DMS79 treated with DMSO at 0.1 percent for 48 hours (cell line): ENCODE data around the gene MTCL1.
A peak's percentile ranks its signal among the peaks of the same experiment; 100 is the strongest.

ENCODE experiments used
- DNase-seq: peaks from one replicate; lab custom pipeline; 2025; lab: John Stamatoyannopoulos, UW

MTCL1 gene

GRCh38 chr18:8835521-8835953, 130.2 kb downstream of the MTCL1 start:
- no peak for DNase-seq

DNA sequence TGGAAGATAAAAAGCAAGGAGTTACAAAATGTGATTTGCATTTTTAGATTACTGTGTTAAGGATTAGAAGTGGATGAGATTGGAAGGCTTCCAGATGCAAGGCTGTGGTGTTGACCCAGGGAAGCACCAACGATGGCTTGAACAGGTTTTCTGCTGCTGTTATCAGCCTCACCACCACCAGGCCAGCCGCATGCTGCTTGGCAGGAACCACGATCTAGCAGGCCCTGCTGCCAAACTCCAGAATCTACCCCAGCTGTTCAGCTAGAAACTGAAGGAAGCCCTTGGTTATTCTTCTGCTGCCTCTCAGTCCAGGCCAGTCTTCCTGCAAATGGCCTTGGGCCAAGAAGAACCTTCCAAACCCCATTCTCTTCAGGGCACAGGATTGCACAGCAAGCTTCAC, 133.9 kb downstream of the MTCL1 start:
- no peak for DNase-seq

- DNase-seq: no peak
These were observed 136.6 kb downstream of the MTCL1 start for GRCh38 chr18:8841781-8842485.

- DNase-seq: no peak
These were observed 137.2 kb downstream of the MTCL1 start for GRCh38 chr18:8842506-8842905.

- DNase-seq: no peak
These were observed 137.6 kb downstream of the MTCL1 start for GRCh38 chr18:8843005-8843404.

GRCh38 chr18:8844721-8845148, 139.4 kb downstream of the MTCL1 start:
- peak; percentile 87 for DNase-seq

DNA sequence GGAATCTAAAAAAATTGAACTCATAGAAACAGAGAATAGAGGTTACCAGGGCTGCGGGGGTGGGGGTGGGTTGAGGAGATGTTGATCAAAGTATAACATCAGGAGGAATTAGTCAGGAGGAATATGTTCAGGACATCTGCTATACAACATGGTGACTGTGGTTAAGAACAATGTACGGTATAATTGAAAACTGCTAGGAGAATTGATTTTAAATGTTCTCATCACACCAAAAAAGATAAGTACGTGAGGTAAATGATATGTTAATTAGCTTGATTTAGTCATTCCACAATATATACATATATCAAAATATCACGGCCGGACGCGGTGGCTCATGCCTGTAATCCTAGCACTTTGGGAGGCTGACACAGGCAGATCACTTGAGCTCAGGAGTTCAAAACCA, 140.2 kb downstream of the MTCL1 start:
- no peak for DNase-seq

GRCh38 chr18:8847066-8847755, 141.9 kb downstream of the MTCL1 start:
- no peak for DNase-seq

DNA sequence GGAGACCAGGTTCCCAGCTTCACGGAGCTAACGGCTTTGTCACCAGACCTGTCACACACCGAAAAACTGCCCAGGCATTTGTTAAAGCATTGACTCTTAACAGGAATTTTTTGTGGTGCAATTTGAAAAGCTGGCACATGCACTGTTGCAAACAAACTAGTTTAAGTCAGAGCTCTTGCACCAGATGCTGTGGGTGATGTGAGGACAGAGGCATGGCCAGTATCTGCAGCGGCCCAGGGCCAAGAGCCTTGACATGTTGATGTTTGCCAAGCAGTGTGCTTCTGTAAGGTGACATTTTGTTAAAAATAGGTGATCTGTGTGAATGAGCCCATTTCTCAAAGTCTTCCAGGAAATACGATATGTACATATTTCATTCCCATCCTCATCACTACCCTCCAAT, 142.5 kb downstream of the MTCL1 start:
- DNase-seq: no peak

- no peak for DNase-seq
These were observed 143.2 kb downstream of the MTCL1 start for GRCh38 chr18:8848541-8848940.

- DNase-seq: no peak
These were observed 144.3 kb downstream of the MTCL1 start for GRCh38 chr18:8849696-8850095.

- no peak for DNase-seq
These were observed 146.3 kb downstream of the MTCL1 start for GRCh38 chr18:8851659-8852058.

DNA sequence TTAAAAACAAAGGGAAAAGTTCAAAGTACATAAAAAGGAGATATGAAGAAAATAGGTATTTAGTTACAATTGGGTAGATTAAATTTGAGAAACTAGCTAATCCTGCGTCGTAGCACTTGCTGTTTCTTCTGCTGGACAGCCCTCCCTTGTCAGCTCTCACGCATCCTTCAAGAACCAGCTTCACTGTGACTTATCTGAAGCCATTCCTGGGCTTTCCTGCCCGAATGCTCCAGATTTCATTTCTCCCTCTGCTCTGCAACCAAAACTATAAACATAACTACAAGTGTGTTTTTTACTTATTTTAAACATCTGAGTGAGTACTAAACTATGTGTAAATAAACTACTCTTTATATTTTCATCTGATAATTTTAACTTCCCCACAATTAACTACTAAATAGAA, 149.2 kb downstream of the MTCL1 start:
- no peak for DNase-seq

- no peak for DNase-seq
These were observed 149.6 kb downstream of the MTCL1 start for GRCh38 chr18:8854962-8855361.

- no peak for DNase-seq
These were observed 150.9 kb downstream of the MTCL1 start for GRCh38 chr18:8856212-8856611.

DNA sequence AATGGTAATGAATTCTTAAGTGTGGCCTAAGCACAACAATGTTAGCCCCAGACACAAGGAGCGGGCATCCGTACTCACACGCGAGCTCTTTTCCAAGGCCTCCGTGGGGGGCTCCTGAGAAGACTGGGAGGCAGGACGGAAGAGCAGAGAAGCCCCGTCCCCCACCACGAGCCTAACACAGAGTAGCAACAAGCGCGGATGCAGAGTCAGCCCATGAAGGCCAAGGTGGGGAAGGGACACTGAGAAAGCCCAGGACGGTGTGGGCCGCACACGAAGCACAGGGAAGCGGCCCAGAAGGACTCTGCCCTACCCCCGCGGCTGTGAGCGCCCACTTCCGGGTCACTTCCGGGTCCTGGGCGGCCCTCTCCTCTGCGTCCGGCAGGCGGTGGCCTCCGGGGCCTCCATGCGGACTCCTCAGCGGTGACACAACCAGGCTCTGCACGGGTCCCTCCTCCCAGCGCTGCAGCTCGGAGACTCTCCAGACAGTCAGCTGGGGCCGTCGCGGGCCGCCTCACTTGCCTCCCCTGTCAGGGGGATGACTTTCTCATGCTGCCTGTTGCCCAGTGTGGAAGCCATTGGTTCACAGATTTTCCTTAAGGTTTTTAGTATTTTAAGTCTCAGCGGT, 151.5 kb downstream of the MTCL1 start:
- no peak for DNase-seq

- no peak for DNase-seq
These were observed 152.4 kb downstream of the MTCL1 start for GRCh38 chr18:8857806-8858205.

DNA sequence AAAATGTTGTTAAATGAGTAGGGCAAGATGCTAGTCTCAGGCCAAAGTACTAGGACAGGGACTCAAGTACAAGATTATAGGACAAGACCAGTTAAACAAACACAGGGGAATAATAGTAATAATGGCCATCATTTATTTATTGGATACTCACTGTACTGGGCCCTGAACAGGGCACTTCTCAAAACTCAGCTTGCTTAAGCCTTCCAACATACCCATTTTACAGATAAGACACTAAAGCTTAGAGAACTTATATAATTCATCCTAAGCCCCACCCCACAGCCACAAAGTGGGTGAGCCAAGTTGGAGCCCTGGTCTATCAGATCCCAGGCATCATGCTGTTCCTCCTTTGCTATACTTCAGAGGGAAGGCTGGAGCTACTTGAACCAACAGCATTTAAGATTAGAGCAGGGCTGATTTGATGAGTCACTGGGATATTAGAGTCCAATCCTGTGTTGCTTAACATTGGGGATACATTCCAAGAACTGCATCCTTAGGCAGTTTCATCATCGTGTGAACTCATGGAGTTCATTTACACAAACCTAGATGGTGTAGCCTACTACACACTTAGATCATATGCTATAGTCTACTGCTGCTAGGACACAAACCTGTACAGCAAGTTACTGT, 153.6 kb downstream of the MTCL1 start:
- no peak for DNase-seq

DNA sequence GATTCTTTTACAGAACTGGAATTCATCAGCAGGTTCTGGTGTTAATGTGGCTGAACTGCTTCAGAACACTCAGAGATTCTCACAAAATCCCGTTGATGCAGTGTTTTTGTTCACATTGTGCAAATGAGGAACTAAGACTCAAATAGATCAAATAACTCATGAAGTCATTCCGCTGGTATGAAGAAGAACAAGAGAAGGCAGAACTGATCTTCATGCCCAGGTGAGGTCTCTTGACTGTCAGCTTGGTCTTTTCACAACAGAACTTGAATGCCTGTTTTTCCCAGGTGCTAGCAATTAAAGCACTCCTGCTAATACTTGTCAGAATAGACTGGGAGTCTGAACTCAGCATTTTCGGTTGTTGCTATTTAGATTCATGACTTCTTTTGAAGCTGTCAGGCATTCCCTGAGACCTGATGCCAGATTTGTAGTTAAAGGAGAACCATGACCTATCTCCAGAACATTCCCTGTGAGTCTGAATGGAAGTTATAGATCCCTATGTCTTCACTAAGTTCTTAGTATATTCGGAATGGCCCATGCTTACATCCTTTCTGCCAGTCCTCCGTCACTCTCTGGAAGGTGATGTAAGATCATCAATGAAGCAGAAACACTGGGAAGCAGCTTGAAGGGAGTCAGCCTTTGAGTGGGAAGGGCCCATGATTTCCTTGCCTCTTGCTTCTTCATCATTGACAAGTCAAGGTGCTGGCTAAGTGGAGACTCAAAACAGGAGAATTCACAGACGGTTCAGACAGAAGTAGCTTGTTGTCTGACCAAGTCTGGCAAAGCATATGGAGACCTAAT, 155.7 kb downstream of the MTCL1 start:
- DNase-seq: no peak

DNA sequence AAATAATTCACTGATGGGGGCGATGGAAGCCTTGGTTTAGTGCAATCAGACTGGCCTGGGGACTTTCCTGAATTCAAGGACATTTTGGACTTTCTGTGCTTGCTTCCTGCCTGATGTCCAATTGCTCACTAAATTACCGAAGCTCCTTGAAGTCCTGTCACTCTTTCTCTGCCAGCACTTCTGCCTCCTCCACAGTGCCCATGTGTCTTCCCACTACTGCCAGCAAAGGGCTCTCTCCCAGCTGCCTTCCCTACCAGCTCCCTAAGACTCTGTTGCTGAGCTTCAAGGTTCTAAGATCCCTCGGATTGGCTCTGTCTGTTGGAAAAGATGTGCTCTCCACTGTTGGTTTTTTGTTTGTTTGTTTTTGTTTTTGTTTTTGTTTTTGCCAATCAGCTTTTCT, 158.1 kb downstream of the MTCL1 start:
- DNase-seq: no peak

DNA sequence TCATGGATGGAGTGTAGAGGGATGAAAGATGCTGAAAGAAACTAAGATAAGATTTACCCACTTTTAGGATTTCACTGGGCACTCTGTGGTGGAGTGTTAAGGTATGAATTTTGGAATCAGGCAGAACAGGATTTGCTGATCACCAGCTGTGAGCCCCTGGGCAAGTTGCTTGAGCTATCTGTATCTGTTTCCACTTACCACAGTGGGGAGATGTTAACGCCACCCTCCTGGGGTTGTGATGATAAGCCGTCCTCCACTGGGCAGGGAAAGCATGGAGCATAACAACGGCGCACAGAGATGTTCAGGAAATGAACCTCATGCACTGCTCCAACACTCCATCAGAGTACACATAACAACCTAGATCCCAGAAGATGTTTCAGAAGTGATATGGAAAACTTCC, 160.6 kb downstream of the MTCL1 start:
- no peak for DNase-seq

DNA sequence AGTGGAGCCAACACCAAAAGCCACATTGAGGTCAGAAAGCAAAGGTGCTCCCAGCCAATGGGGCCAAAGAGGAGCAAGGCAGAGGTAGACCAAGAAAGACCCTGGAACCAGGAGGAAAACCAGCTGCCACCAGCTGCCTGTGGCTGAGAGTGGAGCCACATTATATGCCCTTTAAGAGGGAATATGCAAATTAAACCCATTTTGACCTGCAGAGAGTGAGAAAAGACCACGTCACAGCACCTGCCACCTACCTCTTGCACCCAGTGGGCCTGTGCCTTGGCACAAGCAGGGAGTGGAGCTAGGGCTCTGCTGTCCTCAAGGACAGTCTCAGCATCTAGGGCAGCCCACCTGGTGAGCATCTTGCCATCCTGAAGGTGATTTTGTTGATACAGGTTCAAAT, 161.3 kb downstream of the MTCL1 start:
- no peak for DNase-seq
